Left lung (tissue), 10 donors: ENCODE measurements around the gene TSNAX. TPM values are rescaled to one million over a fixed set of nuclear protein-coding genes. Genes with fewer than 3 reads are reported as not detected.
A peak's percentile ranks its signal among the peaks of the same experiment; 100 is the strongest.

Experiments used
- ATAC-seq: fragments of 200-7000 bp; cut with Tn5 transposase; one replicate; pipeline ENCODE4 v1.9.1; 2020; ENCODE audit warnings: moderate library complexity
- DNase-seq, 4 donors: peaks; one replicate each; pipeline ENCODE4 v3.0.0-alpha.2; 2013 to 2020
- H3K27ac ChIP-seq, 2 donors: fragments of 200-600 bp; sonication (generic) in 1 of 2; one replicate each; pipeline versions ENCODE4 v1.5.0 to v1.8.0; 2020 to 2021
- H3K27me3 ChIP-seq, 2 donors: fragments of 200-600 bp; sonication (generic) in 1 of 2; one replicate each; pipeline versions ENCODE4 v1.5.0 to v1.8.0; 2020 to 2021
- H3K36me3 ChIP-seq, 2 donors: fragments of 200-600 bp; sonication (generic) in 1 of 2; one replicate each; pipeline versions ENCODE4 v1.5.0 to v1.8.0; 2020 to 2021
- H3K4me1 ChIP-seq, 2 donors: fragments of 200-600 bp; one replicate each; pipeline ENCODE4 v1.8.0; 2021
- H3K4me3 ChIP-seq, 2 donors: fragments of 200-600 bp; sonication (generic) in 1 of 2; one replicate each; pipeline versions ENCODE4 v1.5.0 to v1.8.0; 2020 to 2021; ENCODE audit warnings: mild to moderate bottlenecking in 1 of 2
- H3K9me3 ChIP-seq, 2 donors: fragments of 200-600 bp; sonication (generic) in 1 of 2; one replicate each; pipeline versions ENCODE4 v1.5.0 to v1.8.0; 2020 to 2021
- CTCF ChIP-seq, 2 donors: fragments of 200-600 bp; sonication (generic) in 1 of 2; IDR thresholded peaks; one replicate each; pipeline versions ENCODE4 v1.5.0 to v1.8.0; 2021; ENCODE audit warnings: antibody characterized with exemption in 2 of 2
- intact Hi-C, 2 donors: fragments of 100-400 bp; cut with DNase I; formaldehyde crosslinking; loops; one replicate each; pipeline versions ENCODE4 v1.11.2 to v1.14.2; 2022
- polyA plus RNA-seq, 6 donors: library from polyadenylated mRNA; unstranded; fragments of 120-200 nt; gene quantifications; one replicate each; pipeline ENCODE4 v1.2.1, GENCODE V29; 2013; ENCODE audit not compliant: insufficient read length in 6 of 6
- total RNA-seq, 2 donors: library from RNA; stranded (reverse); fragmentation: NEBNext Ultra II Directional; extraction: Animal tissue kit (Norgen Biotek cat#: 25700); gene quantifications; one replicate each; pipeline ENCODE4 v1.2.1, GENCODE V29; 2021
- donor health status: DM: no; HTN: yes; CAD: no.
- donor health status: DM: no; HTN: no; CAD: no.

Gene TSNAX
- total and polyA plus RNA-seq, 8 donors: 29.1 to 63.7 (median 52.0) TPM

- intact Hi-C loops: no loop called here
- Histone ChIP-seq H3K27me3 (no peaks in the 10 kb centered on the region), H3K9me3 (no peaks in the 10 kb centered on the region), H3K36me3 (no peaks in the 10 kb centered on the region), H3K4me3 (no peak overlapping the region), H3K27ac (no peak overlapping the region), H3K4me1 (no peaks in the 10 kb centered on the region)
- DNase-seq: no peak
- ATAC-seq: no peak
- TF ChIP-seq CTCF (IDR thresholded peaks at IDR 0.05): no peak
These were observed 20.0 kb upstream of the TSNAX start for GRCh38 chr1:231508497-231508896.

GRCh38 chr1:231508941-231509340 lies 19.5 kb upstream of the TSNAX start:
- ATAC-seq (no peak), DNase-seq (no peak)
- intact Hi-C loops: no loop called here
- Histone ChIP-seq H3K27ac (no peak overlapping the region), H3K36me3 (no peaks in the 10 kb centered on the region), H3K4me1 (no peaks in the 10 kb centered on the region), H3K27me3 (no peaks in the 10 kb centered on the region), H3K4me3 (no peak overlapping the region), H3K9me3 (no peaks in the 10 kb centered on the region)
- TF ChIP-seq CTCF (IDR thresholded peaks at IDR 0.05): no peak

- no peaks in the 10 kb centered on the region for H3K27me3 ChIP-seq
- no peak for TF ChIP-seq CTCF (IDR thresholded peaks at IDR 0.05)
- no peak overlapping the region for H3K27ac ChIP-seq
- ATAC-seq (no peak), DNase-seq (no peak)
- intact Hi-C loops: no loop called here
- H3K4me3 ChIP-seq: no peak overlapping the region
- H3K4me1 ChIP-seq: peaks cover 0 to 12% of the 10 kb centered on the region in 2 donors
- H3K9me3 ChIP-seq: no peaks in the 10 kb centered on the region
- no peaks in the 10 kb centered on the region for H3K36me3 ChIP-seq
These were observed 16.2 kb upstream of the TSNAX start for GRCh38 chr1:231512147-231512698.

- DNase-seq: no peak
- no peaks in the 10 kb centered on the region for H3K27me3 ChIP-seq
- intact Hi-C loops: no loop called here
- peaks cover 0 to 12% of the 10 kb centered on the region in 2 donors for H3K4me1 ChIP-seq
- TF ChIP-seq CTCF (IDR thresholded peaks at IDR 0.05): no peak
- ATAC-seq: peak; percentile 46
- no peaks in the 10 kb centered on the region for H3K36me3 ChIP-seq
- H3K4me3 ChIP-seq: no peak overlapping the region
- no peaks in the 10 kb centered on the region for H3K9me3 ChIP-seq
- H3K27ac ChIP-seq: no peak overlapping the region
These were observed 12.7 kb upstream of the TSNAX start for GRCh38 chr1:231515748-231516147.

- no peaks in the 10 kb centered on the region for H3K9me3 ChIP-seq
- peaks cover 0 to 12% of the 10 kb centered on the region in 2 donors for H3K4me1 ChIP-seq
- DNase-seq (no peak), ATAC-seq (no peak)
- TF ChIP-seq CTCF (IDR thresholded peaks at IDR 0.05): no peak
- intact Hi-C loops: no loop called here
- no peak overlapping the region for H3K27ac ChIP-seq
- no peak overlapping the region for H3K4me3 ChIP-seq
- no peaks in the 10 kb centered on the region for H3K27me3 ChIP-seq
- no peaks in the 10 kb centered on the region for H3K36me3 ChIP-seq
These were observed 11.4 kb upstream of the TSNAX start for GRCh38 chr1:231517076-231517475.
